ENCODE data around the gene COPS3. TPM values are rescaled to one million over a fixed set of nuclear protein-coding genes. Genes with fewer than 3 reads are reported as not detected.

Gene COPS3
- total RNA-seq, 4 donors from 2014 or later = 21.4 to 36.3 (median 29.4) TPM

- TF ChIP-seq POLR2A (IDR thresholded peaks at IDR 0.05) = no peak
- H3K27me3 ChIP-seq = no peaks in the 10 kb centered on the region
- H3K27ac ChIP-seq = peak overlapping the region in 3 of 4 donors; percentile 2 to 73 (median 37)
- H3K9me3 ChIP-seq = no peaks in the 10 kb centered on the region
- H3K4me3 ChIP-seq = no peak overlapping the region
- no peaks in the 10 kb centered on the region for H3K36me3 ChIP-seq
- H3K4me1 ChIP-seq = peaks cover 0 to 39% (median 14%) of the 10 kb centered on the region in 4 donors
- DNase-seq = no peak
Measured at GRCh38 chr17:17201271-17201670, 79.8 kb downstream of the COPS3 start.

GRCh38 chr17:17200831-17201230 is 80.2 kb downstream of the COPS3 start:
- DNase-seq = no peak
- no peaks in the 10 kb centered on the region for H3K27me3 ChIP-seq

GRCh38 chr17:17200311-17200710 is 80.7 kb downstream of the COPS3 start:
- H3K4me3 ChIP-seq = no peak overlapping the region
- TF ChIP-seq CTCF (IDR thresholded peaks at IDR 0.05) (no peak), POLR2A (IDR thresholded peaks at IDR 0.05) (no peak)
- H3K9me3 ChIP-seq = no peaks in the 10 kb centered on the region
- H3K4me1 ChIP-seq = peaks cover 0 to 30% (median 9%) of the 10 kb centered on the region in 4 donors
- no peaks in the 10 kb centered on the region for H3K27me3 ChIP-seq
- DNase-seq = no peak
- H3K27ac ChIP-seq = peak overlapping the region in 2 of 4 donors; percentile 38 to 73
- no peaks in the 10 kb centered on the region for H3K36me3 ChIP-seq

More at GRCh38 chr17:17200831-17201230, 80.2 kb downstream of the COPS3 start:
- no peaks in the 10 kb centered on the region for H3K9me3 ChIP-seq
- H3K36me3 ChIP-seq = no peaks in the 10 kb centered on the region
- H3K27ac ChIP-seq = peak overlapping the region in 3 of 4 donors; percentile 2 to 73 (median 37)
- peaks cover 0 to 35% (median 12%) of the 10 kb centered on the region in 4 donors for H3K4me1 ChIP-seq
- H3K4me3 ChIP-seq = no peak overlapping the region
- TF ChIP-seq POLR2A (IDR thresholded peaks at IDR 0.05) (no peak), CTCF (IDR thresholded peaks at IDR 0.05) (no peak)

GRCh38 chr17:17198281-17198680 is 82.8 kb downstream of the COPS3 start:
- Histone ChIP-seq H3K9me3 (no peaks in the 10 kb centered on the region), H3K4me3 (no peak overlapping the region), H3K27ac (no peak overlapping the region), H3K36me3 (no peaks in the 10 kb centered on the region), H3K27me3 (no peaks in the 10 kb centered on the region), H3K4me1 (peaks cover 0 to 14% (median 0%) of the 10 kb centered on the region in 4 donors)
- TF ChIP-seq CTCF (IDR thresholded peaks at IDR 0.05) = no peak
- TF ChIP-seq POLR2A (IDR thresholded peaks at IDR 0.05) = no peak
- no peak for DNase-seq

GRCh38 chr17:17196776-17197175 is 84.3 kb downstream of the COPS3 start:
- DNase-seq = no peak
- no peaks in the 10 kb centered on the region for H3K9me3 ChIP-seq
- H3K27ac ChIP-seq = no peak overlapping the region
- TF ChIP-seq POLR2A (IDR thresholded peaks at IDR 0.05) (no peak), CTCF (IDR thresholded peaks at IDR 0.05) (no peak)
- H3K4me3 ChIP-seq = no peak overlapping the region
- H3K27me3 ChIP-seq = no peaks in the 10 kb centered on the region
- peaks cover 0 to 14% (median 0%) of the 10 kb centered on the region in 4 donors for H3K4me1 ChIP-seq
- no peaks in the 10 kb centered on the region for H3K36me3 ChIP-seq

Other genes with a start within 250 kb of the COPS3 start
- gene MPRIP, start 238.8 kb downstream of the COPS3 start, total RNA-seq = 100 to 1,000 TPM; 141 to 305 (median 291) TPM
- 1 to 10 TPM in 2 of 4 donors, not detected in 2; 1.6 to 3.5 TPM for gene PLD6, start 74.9 kb downstream of the COPS3 start, total RNA-seq
- 100 to 1,000 TPM; 186 to 243 (median 210) TPM for gene FLCN, start 44.1 kb downstream of the COPS3 start, total RNA-seq
- gene NT5M, start 22.1 kb upstream of the COPS3 start, total RNA-seq = 1 to 10 TPM in 1 of 4 donors, not detected in 3; 1.5 TPM
- 10 to 100 TPM in 3 of 4 donors, 1 to 10 TPM in 1; 8.3 to 42.4 (median 19.4) TPM for gene MED9, start 195.8 kb upstream of the COPS3 start, total RNA-seq
- gene RASD1, start 215.1 kb upstream of the COPS3 start, total RNA-seq = 10 to 100 TPM; 15.0 to 32.2 (median 25.1) TPM

Data from Peyer's patch (tissue), 4 donors.